HL-60 (cell line): ENCODE measurements around the gene GPR42.

Experiments
- CTCF ChIP-seq: IDR thresholded peaks from one replicate; pipeline ENCODE4 v1.5.1; 2011; ENCODE audit warnings: low read length, control low read depth, inconsistent platforms; ENCODE audit not compliant: insufficient read depth
- GABPA ChIP-seq: IDR thresholded peaks from 2 replicates; pipeline ENCODE4 v1.6.1; 2012; ENCODE audit warnings: low read depth
- REST ChIP-seq: IDR thresholded peaks from 2 replicates; pipeline ENCODE4 v1.6.1; 2012; ENCODE audit warnings: low read depth; ENCODE audit not compliant: insufficient replicate concordance

- no peak for TF ChIP-seq CTCF
- TF ChIP-seq GABPA = no peak
- TF ChIP-seq REST = no peak
These were observed 22.2 kb downstream of the GPR42 start for GRCh38 chr19:35392742-35393715.
